Glomerular endothelial cell (primary cell): ENCODE results near the gene CPT2. TPM values are rescaled to one million over a fixed set of nuclear protein-coding genes. Genes with fewer than 3 reads are reported as not detected.

Experiments
- DNase-seq: peaks from one replicate; pipeline ENCODE4 v3.0.0-alpha.2; 2011; ENCODE audit warnings: low read depth, low spot score; ENCODE audit errors: extremely low read depth
- total RNA-seq: library from RNA; depleted of rRNA; stranded (reverse); fragments of >200 nt; gene quantifications from 2 replicates; pipeline ENCODE4 v1.2.3, GENCODE V29; 2015

The CPT2 gene
- 14.1 and 14.8 TPM in 2 replicates for total RNA-seq

GRCh38 chr1:53196485-53197290, at the start of gene CPT2:
CPT2 (plus strand) TSS chr1:53196824; CDS start chr1:53196944, 120 bp downstream.
- no peak for DNase-seq

- DNase-seq: no peak
Measured at GRCh38 chr1:53147174-53147573, 49.5 kb upstream of the CPT2 start.

GRCh38 chr1:53148123-53148522, 48.5 kb upstream of the CPT2 start:
- no peak for DNase-seq

GRCh38 chr1:53153752-53154151, 42.9 kb upstream of the CPT2 start:
- no peak for DNase-seq

- DNase-seq: no peak
Measured at GRCh38 chr1:53154859-53155438, 41.7 kb upstream of the CPT2 start.

GRCh38 chr1:53155534-53155933, 41.1 kb upstream of the CPT2 start:
- DNase-seq: no peak

GRCh38 chr1:53155945-53156344, 40.7 kb upstream of the CPT2 start:
- no peak for DNase-seq

- DNase-seq: no peak
Measured at GRCh38 chr1:53156783-53157182, 39.8 kb upstream of the CPT2 start.

GRCh38 chr1:53158900-53159299, 37.7 kb upstream of the CPT2 start:
- DNase-seq: no peak

GRCh38 chr1:53160924-53161378, 35.7 kb upstream of the CPT2 start:
- DNase-seq: no peak

- DNase-seq: no peak
Measured at GRCh38 chr1:53162621-53163020, 34.0 kb upstream of the CPT2 start.

GRCh38 chr1:53163291-53163768, 33.3 kb upstream of the CPT2 start:
- DNase-seq: no peak

- DNase-seq: no peak
Measured at GRCh38 chr1:53165408-53165961, 31.1 kb upstream of the CPT2 start.

GRCh38 chr1:53166366-53166765, 30.3 kb upstream of the CPT2 start:
- no peak for DNase-seq

- DNase-seq: no peak
Measured at GRCh38 chr1:53166912-53167311, 29.7 kb upstream of the CPT2 start.

- DNase-seq: no peak
Measured at GRCh38 chr1:53172426-53173128, 24.0 kb upstream of the CPT2 start.

GRCh38 chr1:53174971-53175913, 21.4 kb upstream of the CPT2 start:
- no peak for DNase-seq

- no peak for DNase-seq
Measured at GRCh38 chr1:53176452-53177208, 20.0 kb upstream of the CPT2 start.

- DNase-seq: no peak
Measured at GRCh38 chr1:53180226-53180625, 16.4 kb upstream of the CPT2 start.
